PFSK-1 (cell line): ENCODE data around the gene VSIG10L.

Experiments used
- FOXP2 ChIP-seq: optimal IDR thresholded peaks from 2 replicates; pipeline ENCODE3; 2011; ENCODE audit warnings: borderline replicate concordance, control low read depth, inconsistent platforms; ENCODE audit not compliant: insufficient read depth; ENCODE audit errors: extremely low read length, extremely low read depth
- POLR2AphosphoS5 ChIP-seq: IDR thresholded peaks from 2 replicates; pipeline ENCODE4 v1.6.1; 2012; ENCODE audit warnings: low read depth, mild to moderate bottlenecking, control low read depth, low read length, moderate library complexity
- REST ChIP-seq, 2 experiments: IDR thresholded peaks; 2 replicates each; pipeline versions ENCODE4 v1.6.1 to v1.8.0; 2011 to 2012; ENCODE audit warnings: low read depth in 2 of 2, low read length in 2 of 2, control low read depth in 1 of 2, inconsistent platforms in 1 of 2, mild to moderate bottlenecking in 1 of 2, moderate library complexity in 1 of 2; ENCODE audit not compliant: insufficient read depth in 1 of 2
- SIN3A ChIP-seq: IDR thresholded peaks from 2 replicates; pipeline ENCODE4 v1.6.1; 2012; ENCODE audit warnings: mild to moderate bottlenecking, low read length, moderate library complexity, borderline replicate concordance; ENCODE audit not compliant: insufficient read depth
- TAF1 ChIP-seq: IDR thresholded peaks from 2 replicates; pipeline ENCODE4 v1.6.1; 2012; ENCODE audit warnings: low read length, control low read depth, borderline replicate concordance; ENCODE audit not compliant: insufficient read depth

Gene VSIG10L

GRCh38 chr19:51338563-51339312 is 3.2 kb downstream of the VSIG10L start:
- TF ChIP-seq REST (IDR thresholded peaks at IDR 0.05; ENCODE audit: insufficient read depth in 1 of 2, low read depth in 2 of 2, low read length in 2 of 2) (no peak; a peak in 1 of 4 replicates), POLR2AphosphoS5 (no peak), FOXP2 (no peak)

- no peak for TF ChIP-seq SIN3A
- TF ChIP-seq REST (IDR thresholded peaks at IDR 0.05; ENCODE audit: insufficient read depth in 1 of 2, low read depth in 2 of 2, low read length in 2 of 2): no peak
- no peak for TF ChIP-seq FOXP2
- TF ChIP-seq POLR2AphosphoS5: no peak
- TF ChIP-seq TAF1: no peak
Measured at GRCh38 chr19:51337861-51338562, 3.9 kb downstream of the VSIG10L start.

- TF ChIP-seq TAF1 (no peak), REST (IDR thresholded peaks at IDR 0.05; ENCODE audit: insufficient read depth in 1 of 2, low read depth in 2 of 2, low read length in 2 of 2) (no peak), POLR2AphosphoS5 (no peak), FOXP2 (no peak)
Measured at GRCh38 chr19:51337141-51337860, 4.6 kb downstream of the VSIG10L start.

GRCh38 chr19:51333836-51334460 is 8.0 kb downstream of the VSIG10L start:
- TF ChIP-seq POLR2AphosphoS5: no peak
- TF ChIP-seq SIN3A: no peak
- TF ChIP-seq TAF1: no peak
- no peak for TF ChIP-seq REST (IDR thresholded peaks at IDR 0.05; ENCODE audit: insufficient read depth in 1 of 2, low read depth in 2 of 2, low read length in 2 of 2)
- no peak for TF ChIP-seq FOXP2
